ENCODE measurements around the gene PPFIA2. TPM values are rescaled to one million over a fixed set of nuclear protein-coding genes. Genes with fewer than 3 reads are reported as not detected.

PPFIA2 gene
- polyA plus RNA-seq, 1 experiment, result 0.20 TPM

DNA sequence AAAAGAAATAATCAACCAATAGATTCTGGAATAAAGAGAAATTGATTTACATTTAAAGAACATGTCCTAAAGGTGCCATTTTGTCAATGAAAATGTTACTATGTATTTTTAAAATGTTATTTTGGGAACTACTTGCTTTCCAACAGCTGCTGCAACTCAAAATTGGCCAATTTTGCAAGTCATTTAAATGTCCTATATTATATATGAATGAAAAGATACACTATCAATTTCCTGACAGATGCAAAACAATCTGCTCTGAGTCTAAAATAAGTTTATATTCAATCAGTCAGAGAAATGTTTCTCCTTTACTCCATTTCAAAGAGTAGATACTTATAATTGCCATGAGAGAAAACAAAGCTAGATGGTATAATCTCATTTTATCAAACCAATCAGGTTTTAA is 434.1 kb downstream of the PPFIA2 start:
- H3K4me3 ChIP-seq (ENCODE audit: low read depth, low read length), result no peak overlapping the region
- TF ChIP-seq, protein P1, sequence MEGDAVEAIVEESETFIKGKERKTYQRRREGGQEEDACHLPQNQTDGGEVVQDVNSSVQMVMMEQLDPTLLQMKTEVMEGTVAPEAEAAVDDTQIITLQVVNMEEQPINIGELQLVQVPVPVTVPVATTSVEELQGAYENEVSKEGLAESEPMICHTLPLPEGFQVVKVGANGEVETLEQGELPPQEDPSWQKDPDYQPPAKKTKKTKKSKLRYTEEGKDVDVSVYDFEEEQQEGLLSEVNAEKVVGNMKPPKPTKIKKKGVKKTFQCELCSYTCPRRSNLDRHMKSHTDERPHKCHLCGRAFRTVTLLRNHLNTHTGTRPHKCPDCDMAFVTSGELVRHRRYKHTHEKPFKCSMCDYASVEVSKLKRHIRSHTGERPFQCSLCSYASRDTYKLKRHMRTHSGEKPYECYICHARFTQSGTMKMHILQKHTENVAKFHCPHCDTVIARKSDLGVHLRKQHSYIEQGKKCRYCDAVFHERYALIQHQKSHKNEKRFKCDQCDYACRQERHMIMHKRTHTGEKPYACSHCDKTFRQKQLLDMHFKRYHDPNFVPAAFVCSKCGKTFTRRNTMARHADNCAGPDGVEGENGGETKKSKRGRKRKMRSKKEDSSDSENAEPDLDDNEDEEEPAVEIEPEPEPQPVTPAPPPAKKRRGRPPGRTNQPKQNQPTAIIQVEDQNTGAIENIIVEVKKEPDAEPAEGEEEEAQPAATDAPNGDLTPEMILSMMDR (IDR thresholded peaks at IDR 0.05; ENCODE audit: low read depth, low read length), result no peak
- no peak for DNase-seq (ENCODE audit: low read depth, low spot score)

DNA sequence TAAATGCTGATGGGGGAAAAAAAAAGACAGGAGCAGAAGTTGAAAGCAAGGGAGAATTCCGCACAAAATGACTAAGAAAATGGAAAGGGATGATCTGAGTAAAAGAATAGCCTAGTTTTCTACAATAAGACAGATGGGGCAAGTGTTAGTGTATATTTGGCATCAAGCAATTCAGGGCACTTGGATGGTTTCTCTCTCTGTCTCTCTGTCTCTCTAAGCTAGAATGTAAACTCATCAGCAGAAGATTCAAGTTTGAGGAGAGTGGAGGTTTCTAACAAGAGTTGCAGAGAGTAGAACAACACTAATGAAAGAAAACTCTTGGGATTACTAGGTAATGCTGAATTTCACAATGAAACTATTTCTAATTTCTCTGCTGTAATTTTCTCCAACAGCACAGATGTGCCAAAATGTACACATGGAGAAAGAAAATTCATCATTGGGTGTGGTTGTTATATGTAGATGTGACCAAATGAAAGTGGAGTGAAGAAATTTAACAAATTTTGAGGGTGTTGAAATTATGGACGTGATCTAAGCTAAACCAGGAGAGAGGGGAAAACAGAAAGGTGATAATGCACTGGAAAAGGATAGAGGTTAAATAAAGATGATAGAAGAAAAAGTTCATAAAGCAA is 444.1 kb downstream of the PPFIA2 start:
- H3K4me3 ChIP-seq (ENCODE audit: low read depth, low read length), result no peak overlapping the region

More for the DNA sequence above, 434.1 kb downstream of the PPFIA2 start:
- no peaks in the 10 kb centered on the region for H3K27me3 ChIP-seq (ENCODE audit: control insufficient read depth, insufficient read depth, low read length)
- CTCF ChIA-PET, result no interaction called here
- POLR2A ChIA-PET, result no interaction called here
- no peak overlapping the region for H3K27ac ChIP-seq (ENCODE audit: low read depth, low read length)
- H3K9me3 ChIP-seq (ENCODE audit: control insufficient read depth, insufficient read depth, low read length), result no peaks in the 10 kb centered on the region

DNA sequence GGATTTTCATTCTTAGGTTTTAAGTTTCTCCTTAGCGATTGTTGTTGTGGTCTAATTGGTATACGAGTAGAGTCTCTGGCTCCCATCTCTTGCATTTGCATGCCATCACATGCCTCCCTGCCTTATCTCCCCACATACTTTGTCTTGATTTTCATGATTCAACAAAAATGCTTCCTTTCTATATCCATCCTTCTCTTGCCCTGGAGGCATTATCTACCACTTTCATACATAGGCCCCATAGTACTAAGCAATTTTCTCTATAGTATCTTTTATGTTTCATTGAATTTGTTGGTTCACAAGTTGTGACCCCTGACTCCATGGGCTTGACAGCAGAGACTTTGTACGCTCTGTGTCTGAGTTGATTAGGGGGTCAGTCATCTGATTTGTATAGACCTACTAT is 455.2 kb downstream of the PPFIA2 start:
- no peaks in the 10 kb centered on the region for H3K27me3 ChIP-seq (ENCODE audit: control insufficient read depth, insufficient read depth, low read length)
- DNase-seq (ENCODE audit: low read depth, low spot score), result no peak
- no peaks in the 10 kb centered on the region for H3K9me3 ChIP-seq (ENCODE audit: control insufficient read depth, insufficient read depth, low read length)
- TF ChIP-seq, protein P1 (IDR thresholded peaks at IDR 0.05; ENCODE audit: low read depth, low read length), result no peak
- no peak overlapping the region for H3K27ac ChIP-seq (ENCODE audit: low read depth, low read length)
- no peak overlapping the region for H3K4me3 ChIP-seq (ENCODE audit: low read depth, low read length)
- ChIA-PET CTCF (no interaction called here), POLR2A (no interaction called here)

More for the DNA sequence above, 444.1 kb downstream of the PPFIA2 start:
- Histone ChIP-seq H3K27ac (ENCODE audit: low read depth, low read length) (no peak overlapping the region), H3K9me3 (ENCODE audit: control insufficient read depth, insufficient read depth, low read length) (no peaks in the 10 kb centered on the region), H3K27me3 (ENCODE audit: control insufficient read depth, insufficient read depth, low read length) (no peaks in the 10 kb centered on the region)
- DNase-seq (ENCODE audit: low read depth, low spot score), result no peak
- TF ChIP-seq, protein P1 (IDR thresholded peaks at IDR 0.05; ENCODE audit: low read depth, low read length), result no peak
- POLR2A ChIA-PET, result no interaction called here
- CTCF ChIA-PET, result no interaction called here

DNA sequence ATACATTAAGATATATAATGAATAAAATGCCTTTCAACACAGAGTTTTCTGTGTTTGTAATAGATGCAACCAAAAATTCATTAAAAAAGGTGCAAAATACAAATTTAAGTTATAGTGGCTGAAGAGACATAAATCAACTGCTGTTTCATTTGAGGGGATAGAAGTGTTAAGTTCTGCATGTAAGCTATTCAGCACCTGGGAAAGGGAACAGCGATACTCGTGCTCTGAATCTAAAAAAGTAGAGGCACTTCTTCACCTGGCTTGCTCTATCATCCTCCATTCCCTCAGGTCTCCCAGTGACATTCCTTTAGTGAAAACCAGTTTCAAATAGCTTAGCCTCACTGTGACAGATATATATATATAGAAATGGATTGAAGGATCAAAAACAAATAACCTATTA is 458.7 kb downstream of the PPFIA2 start:
- H3K9me3 ChIP-seq (ENCODE audit: control insufficient read depth, insufficient read depth, low read length), result no peaks in the 10 kb centered on the region
- POLR2A ChIA-PET, result no interaction called here
- H3K4me3 ChIP-seq (ENCODE audit: low read depth, low read length), result no peak overlapping the region
- H3K27ac ChIP-seq (ENCODE audit: low read depth, low read length), result no peak overlapping the region
- no peaks in the 10 kb centered on the region for H3K27me3 ChIP-seq (ENCODE audit: control insufficient read depth, insufficient read depth, low read length)
- TF ChIP-seq, protein P1 (IDR thresholded peaks at IDR 0.05; ENCODE audit: low read depth, low read length), result no peak
- CTCF ChIA-PET, result no interaction called here
- no peak for DNase-seq (ENCODE audit: low read depth, low spot score)

- Histone ChIP-seq H3K27me3 (ENCODE audit: control insufficient read depth, insufficient read depth, low read length) (no peaks in the 10 kb centered on the region), H3K27ac (ENCODE audit: low read depth, low read length) (no peak overlapping the region), H3K9me3 (ENCODE audit: control insufficient read depth, insufficient read depth, low read length) (no peaks in the 10 kb centered on the region), H3K4me3 (ENCODE audit: low read depth, low read length) (no peak overlapping the region)
- no peak for DNase-seq (ENCODE audit: low read depth, low spot score)
- CTCF ChIA-PET, result no interaction called here
- POLR2A ChIA-PET, result no interaction called here
- TF ChIP-seq, protein P1 (IDR thresholded peaks at IDR 0.05; ENCODE audit: low read depth, low read length), result no peak
Observed at GRCh38 chr12:81297601-81298000, 461.5 kb downstream of the PPFIA2 start.
